Mesendoderm (in vitro differentiated cells): Measurements from ENCODE around the gene LAMA3.

Source experiments
- DNase-seq: peaks from one replicate; pipeline ENCODE4 v3.0.0; 2013
- H2AK5ac ChIP-seq: 2 replicates; pipeline ENCODE4 v1.6.1; 2013; ENCODE audit warnings: low read length, inconsistent platforms
- H2BK120ac ChIP-seq: 2 replicates; pipeline ENCODE4 v1.6.1; 2013; ENCODE audit warnings: low read depth, mild to moderate bottlenecking, low read length, moderate library complexity, mixed read lengths
- H2BK15ac ChIP-seq: replicated peaks from 2 replicates; pipeline ENCODE4 v1.6.1; 2013; ENCODE audit warnings: low read depth, mild to moderate bottlenecking, moderate library complexity
- H2BK5ac ChIP-seq: 2 replicates; pipeline ENCODE4 v1.6.1; 2013; ENCODE audit warnings: low read length, inconsistent platforms
- H3K18ac ChIP-seq: 2 replicates; pipeline ENCODE4 v1.6.1; 2013; ENCODE audit warnings: mild to moderate bottlenecking, low read length, mixed read lengths
- H3K23ac ChIP-seq: one replicate; pipeline ENCODE4 v1.6.1; 2013; ENCODE audit warnings: low read length
- H3K27ac ChIP-seq: 2 replicates; pipeline ENCODE4 v1.5.1; 2013; ENCODE audit warnings: low read depth, mild to moderate bottlenecking, inconsistent platforms, low read length, moderate library complexity
- H3K27me3 ChIP-seq: 2 replicates; pipeline ENCODE4 v1.6.1; 2013; ENCODE audit warnings: low read length, control low read depth, mild to moderate bottlenecking, inconsistent platforms; ENCODE audit not compliant: insufficient read depth, poor library complexity
- H3K36me3 ChIP-seq: 2 replicates; pipeline ENCODE4 v1.6.1; 2013; ENCODE audit warnings: low read length, inconsistent platforms; ENCODE audit not compliant: control insufficient read depth, insufficient read depth
- H3K4ac ChIP-seq: one replicate; pipeline ENCODE4 v1.6.1; 2013; ENCODE audit warnings: low read depth, mild to moderate bottlenecking, low read length, moderate library complexity
- H3K4me1 ChIP-seq: 2 replicates; pipeline ENCODE4 v1.6.1; 2013; ENCODE audit warnings: low read depth, low read length, inconsistent platforms; ENCODE audit not compliant: control insufficient read depth
- H3K4me2 ChIP-seq: 2 replicates; pipeline ENCODE4 v1.6.1; 2013; ENCODE audit warnings: low read length
- H3K4me3 ChIP-seq: 2 replicates; pipeline ENCODE4 v1.5.1; 2013; ENCODE audit warnings: mild to moderate bottlenecking, low read length
- H3K56ac ChIP-seq: one replicate; pipeline ENCODE4 v1.6.1; 2013; ENCODE audit warnings: low read length
- H3K79me1 ChIP-seq: 2 replicates; pipeline ENCODE4 v1.6.1; 2013; ENCODE audit warnings: low read length, inconsistent platforms
- H3K79me2 ChIP-seq: 2 replicates; pipeline ENCODE4 v1.6.1; 2013; ENCODE audit warnings: mild to moderate bottlenecking, low read length; ENCODE audit not compliant: control insufficient read depth, insufficient read depth
- H3K9ac ChIP-seq: 2 replicates; pipeline ENCODE4 v1.6.1; 2013; ENCODE audit warnings: low read length, inconsistent platforms
- H4K5ac ChIP-seq: one replicate; pipeline ENCODE4 v1.6.1; 2013; ENCODE audit warnings: low read length
- H4K8ac ChIP-seq: one replicate; pipeline ENCODE4 v1.6.1; 2013; ENCODE audit warnings: low read depth, mild to moderate bottlenecking, control low read depth, low read length, moderate library complexity
- WGBS: extraction: QIAGEN DNeasy Blood & Tissue Kit; methylation state at CpG from one replicate; pipeline ENCODE4 v1.1.7; 2013; ENCODE audit warnings: low lambda C conversion rate, missing lambda C conversion rate; ENCODE audit not compliant: insufficient coverage; ENCODE audit errors: extremely low coverage; 5-methylcytosine and 5-hydroxymethylcytosine counted together

The LAMA3 gene

DNA sequence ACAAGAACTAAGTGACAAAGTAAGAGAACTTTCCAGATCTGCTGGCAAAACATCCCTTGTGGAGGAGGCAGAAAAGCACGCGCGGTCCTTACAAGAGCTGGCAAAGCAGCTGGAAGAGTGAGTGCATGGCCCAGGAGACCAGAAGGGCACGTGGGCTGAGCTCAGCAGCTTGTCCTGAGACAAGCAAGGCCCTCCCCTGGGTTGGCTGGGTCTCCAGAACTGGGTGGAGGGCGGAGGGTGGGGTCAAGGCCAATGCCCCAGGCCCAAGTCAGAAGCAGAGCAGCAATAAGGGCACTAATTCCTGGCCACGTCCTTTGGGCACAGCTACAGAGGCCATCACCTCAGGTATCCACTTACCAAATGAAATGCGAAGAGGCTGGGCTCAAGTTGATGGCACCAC, 214.7 kb downstream of the LAMA3 start:
- Histone ChIP-seq H3K4me2 (no peak overlapping the region), H2BK5ac (no peak overlapping the region), H3K9ac (no peak overlapping the region), H3K4me3 (no peak overlapping the region), H3K36me3 (no peaks in the 10 kb centered on the region), H2AK5ac (no peak overlapping the region), H3K4me1 (no peaks in the 10 kb centered on the region), H2BK15ac (no peak overlapping the region), H3K79me2 (no peaks in the 10 kb centered on the region), H3K56ac (no peak overlapping the region), H2BK120ac (no peak overlapping the region), H3K79me1 (no peaks in the 10 kb centered on the region), H4K8ac (no peak overlapping the region), H4K5ac (no peak overlapping the region), H3K27ac (no peak overlapping the region), H3K4ac (no peak overlapping the region), H3K23ac (no peak overlapping the region), H3K18ac (no peak overlapping the region), H3K27me3 (no peaks in the 10 kb centered on the region)
- WGBS = no CpG with 5 or more reads among the region's 7 CpGs
- DNase-seq = no peak

- H3K79me2 ChIP-seq = no peaks in the 10 kb centered on the region
- H3K4me2 ChIP-seq = no peak overlapping the region
- H3K4me1 ChIP-seq = no peaks in the 10 kb centered on the region
- no peak overlapping the region for H2BK5ac ChIP-seq
- peaks cover 1% of the 10 kb centered on the region for H3K27me3 ChIP-seq
- H3K4ac ChIP-seq = no peak overlapping the region
- no peak overlapping the region for H3K56ac ChIP-seq
- H2BK15ac ChIP-seq = no peak overlapping the region
- H3K4me3 ChIP-seq = no peak overlapping the region
- DNase-seq = no peak
- H4K8ac ChIP-seq = no peak overlapping the region
- no peak overlapping the region for H3K23ac ChIP-seq
- H2AK5ac ChIP-seq = no peak overlapping the region
- no peak overlapping the region for H2BK120ac ChIP-seq
- no peak overlapping the region for H3K27ac ChIP-seq
- H3K9ac ChIP-seq = no peak overlapping the region
- no peak overlapping the region for H4K5ac ChIP-seq
- H3K18ac ChIP-seq = no peak overlapping the region
- H3K36me3 ChIP-seq = no peaks in the 10 kb centered on the region
- WGBS = no CpG with 5 or more reads among the region's 2 CpGs
- no peaks in the 10 kb centered on the region for H3K79me1 ChIP-seq
Measured at GRCh38 chr18:23906658-23907057, 217.4 kb downstream of the LAMA3 start.

DNA sequence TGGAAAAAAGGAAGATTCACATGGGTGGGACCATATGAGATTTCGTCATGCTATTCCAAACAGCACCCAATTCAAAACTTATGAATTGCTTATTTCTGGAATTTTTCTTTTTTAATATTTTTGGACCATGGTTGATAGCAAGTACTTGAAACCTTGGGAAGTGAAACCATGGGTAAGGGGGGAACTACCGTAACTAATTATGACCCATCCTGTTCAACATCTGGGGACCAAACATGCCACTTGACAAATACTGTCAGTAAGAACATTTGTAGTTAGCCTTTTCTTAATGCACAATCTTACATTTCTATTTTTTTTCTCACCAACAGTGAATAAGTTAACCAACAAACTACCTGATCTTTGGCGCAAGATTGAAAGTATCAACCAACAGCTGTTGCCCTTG, 219.6 kb downstream of the LAMA3 start:
- H2BK15ac ChIP-seq = no peak overlapping the region
- peaks cover 1% of the 10 kb centered on the region for H3K27me3 ChIP-seq
- H3K79me1 ChIP-seq = no peaks in the 10 kb centered on the region
- H3K4ac ChIP-seq = no peak overlapping the region
- no peak overlapping the region for H3K56ac ChIP-seq
- H2BK120ac ChIP-seq = no peak overlapping the region
- H3K23ac ChIP-seq = no peak overlapping the region
- no peak for DNase-seq
- no peak overlapping the region for H4K8ac ChIP-seq
- H3K18ac ChIP-seq = no peak overlapping the region
- H3K36me3 ChIP-seq = no peaks in the 10 kb centered on the region
- no peaks in the 10 kb centered on the region for H3K79me2 ChIP-seq
- H3K9ac ChIP-seq = no peak overlapping the region
- no CpG with 5 or more reads among the region's 3 CpGs for WGBS
- no peak overlapping the region for H3K27ac ChIP-seq
- no peak overlapping the region for H3K4me2 ChIP-seq
- H4K5ac ChIP-seq = no peak overlapping the region
- H2AK5ac ChIP-seq = no peak overlapping the region
- H2BK5ac ChIP-seq = no peak overlapping the region
- no peak overlapping the region for H3K4me3 ChIP-seq
- H3K4me1 ChIP-seq = no peaks in the 10 kb centered on the region

DNA sequence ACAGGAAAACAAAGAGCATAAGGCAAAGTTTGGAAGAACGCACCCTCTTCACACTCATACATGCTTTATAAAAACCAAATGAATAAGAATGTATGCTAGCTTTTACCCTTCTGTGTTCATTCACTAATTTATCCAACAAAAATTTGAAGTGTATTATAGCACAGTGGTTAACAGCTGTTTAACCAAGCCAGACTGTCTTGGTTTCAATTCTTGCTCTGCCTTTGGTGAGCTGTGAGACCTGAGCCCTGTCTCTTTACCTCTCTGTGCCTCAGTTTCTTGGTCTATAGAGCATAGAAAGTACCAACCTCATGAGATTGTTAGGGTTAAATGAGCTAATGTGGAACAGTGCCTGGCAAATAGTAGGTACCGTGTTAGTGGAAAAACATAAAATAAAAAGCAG, 220.8 kb downstream of the LAMA3 start:
- H4K5ac ChIP-seq = no peak overlapping the region
- H3K27me3 ChIP-seq = peaks cover 1% of the 10 kb centered on the region
- DNase-seq = no peak

DNA sequence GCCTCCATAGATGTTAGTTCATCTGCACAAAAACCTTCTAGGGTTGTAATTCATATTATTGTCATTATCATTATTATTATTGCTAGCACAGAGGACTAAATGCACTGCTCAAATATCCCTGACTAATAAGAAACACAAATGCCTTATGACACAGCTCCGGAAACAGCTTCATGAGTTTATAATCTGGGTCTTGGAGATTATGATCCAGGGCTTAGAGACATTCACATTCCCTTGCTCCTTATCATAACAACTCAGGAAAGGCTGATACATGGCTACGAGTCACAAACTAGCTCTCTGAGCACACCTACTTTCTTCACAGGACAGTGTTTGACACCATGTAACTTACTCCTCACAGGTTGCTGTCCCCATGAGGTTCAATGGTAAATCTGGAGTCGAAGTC, 223.1 kb downstream of the LAMA3 start:
- Histone ChIP-seq H3K36me3 (no peaks in the 10 kb centered on the region), H3K27ac (no peak overlapping the region)
- no CpG with 5 or more reads among the region's 3 CpGs for WGBS

More for the DNA sequence above, 220.8 kb downstream of the LAMA3 start:
- no peak overlapping the region for H3K27ac ChIP-seq
- no peak overlapping the region for H4K8ac ChIP-seq
- no peak overlapping the region for H3K4me3 ChIP-seq
- no peak overlapping the region for H3K9ac ChIP-seq
- WGBS = no CpG with 5 or more reads among the region's 2 CpGs
- no peak overlapping the region for H2AK5ac ChIP-seq
- H2BK15ac ChIP-seq = no peak overlapping the region
- no peak overlapping the region for H3K4me2 ChIP-seq
- no peaks in the 10 kb centered on the region for H3K36me3 ChIP-seq
- no peaks in the 10 kb centered on the region for H3K79me2 ChIP-seq
- H3K4me1 ChIP-seq = no peaks in the 10 kb centered on the region
- no peak overlapping the region for H3K18ac ChIP-seq
- H2BK5ac ChIP-seq = no peak overlapping the region
- no peak overlapping the region for H3K23ac ChIP-seq
- no peak overlapping the region for H2BK120ac ChIP-seq
- no peaks in the 10 kb centered on the region for H3K79me1 ChIP-seq
- H3K4ac ChIP-seq = no peak overlapping the region
- no peak overlapping the region for H3K56ac ChIP-seq

GRCh38 chr18:23916338-23916737, 227.1 kb downstream of the LAMA3 start:
- Histone ChIP-seq H3K56ac (no peak overlapping the region), H2AK5ac (no peak overlapping the region), H3K27me3 (no peaks in the 10 kb centered on the region), H3K23ac (no peak overlapping the region), H3K4ac (no peak overlapping the region), H3K79me1 (no peaks in the 10 kb centered on the region), H3K36me3 (no peaks in the 10 kb centered on the region), H3K79me2 (no peaks in the 10 kb centered on the region), H3K27ac (no peak overlapping the region), H2BK15ac (no peak overlapping the region), H4K5ac (no peak overlapping the region), H2BK5ac (no peak overlapping the region), H2BK120ac (no peak overlapping the region), H3K4me1 (no peaks in the 10 kb centered on the region), H3K4me3 (no peak overlapping the region), H4K8ac (no peak overlapping the region), H3K4me2 (no peak overlapping the region), H3K9ac (no peak overlapping the region), H3K18ac (no peak overlapping the region)
- no CpG with 5 or more reads among the region's 4 CpGs for WGBS
- DNase-seq = no peak

More for the DNA sequence above, 223.1 kb downstream of the LAMA3 start:
- H2AK5ac ChIP-seq = no peak overlapping the region
- H3K79me2 ChIP-seq = no peaks in the 10 kb centered on the region
- no peak overlapping the region for H3K23ac ChIP-seq
- no peak overlapping the region for H3K56ac ChIP-seq
- no peaks in the 10 kb centered on the region for H3K4me1 ChIP-seq
- H4K8ac ChIP-seq = no peak overlapping the region
- no peak overlapping the region for H3K4me2 ChIP-seq
- H2BK120ac ChIP-seq = no peak overlapping the region
- H2BK5ac ChIP-seq = no peak overlapping the region
- H2BK15ac ChIP-seq = no peak overlapping the region
- H3K27me3 ChIP-seq = peaks cover 1% of the 10 kb centered on the region
- H3K18ac ChIP-seq = no peak overlapping the region
- H3K4ac ChIP-seq = no peak overlapping the region
- no peak overlapping the region for H3K9ac ChIP-seq
- H3K4me3 ChIP-seq = no peak overlapping the region
- peak; percentile 45 for DNase-seq
- no peaks in the 10 kb centered on the region for H3K79me1 ChIP-seq
- no peak overlapping the region for H4K5ac ChIP-seq
